ENCODE data around the gene OR1K1. TPM values are rescaled to one million over a fixed set of nuclear protein-coding genes. Genes with fewer than 3 reads are reported as not detected.
"Not testable (repeated sequence)": the region's sequence is repeated elsewhere in the genome, so short reads cannot be mapped to it uniquely, and the experiment has no call there.

Gene OR1K1
- total RNA-seq, 1 experiment from 2014 or later = not detected

DNA sequence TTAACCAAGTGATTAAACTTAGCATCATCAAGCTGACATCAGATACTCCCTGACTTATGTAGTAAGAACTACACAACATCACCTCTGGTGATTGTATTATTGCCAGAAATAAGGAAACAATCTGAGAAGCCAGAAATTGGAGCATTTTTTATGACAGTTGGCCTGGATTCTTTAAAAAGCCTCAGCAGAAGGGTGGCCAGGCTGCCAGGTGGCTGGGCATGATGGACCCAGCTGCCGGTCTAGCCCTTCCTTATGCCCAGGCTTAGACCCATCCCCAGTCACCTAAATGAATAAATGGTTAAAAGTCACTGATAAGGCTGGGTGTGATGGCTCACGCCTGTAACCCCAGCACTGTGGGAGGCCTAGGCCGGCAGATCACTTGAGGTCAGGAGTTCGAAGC lies 12.8 kb downstream of the OR1K1 start:
- DNase-seq (ENCODE audit: low read depth) = no peak

DNA sequence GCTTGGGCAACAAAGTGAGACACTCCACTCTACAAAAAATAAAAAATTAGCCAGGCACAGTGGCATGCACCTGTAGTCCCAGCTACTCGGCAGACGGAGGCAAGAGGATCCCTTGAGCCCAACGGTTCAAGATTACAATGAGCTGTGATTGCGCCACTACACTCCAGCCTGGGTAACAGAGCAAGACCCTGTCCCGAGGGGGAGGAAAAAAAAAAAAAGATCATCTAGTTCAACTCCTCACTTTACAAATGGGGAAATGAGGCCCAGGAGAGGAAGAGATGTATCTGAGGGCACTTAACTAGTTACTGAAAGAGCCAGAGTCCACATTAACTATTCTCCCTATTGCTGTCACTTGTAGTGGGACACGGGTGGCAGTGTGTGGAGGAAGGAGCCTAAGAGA lies 14.6 kb downstream of the OR1K1 start:
- DNase-seq (ENCODE audit: low read depth) = no peak

DNA sequence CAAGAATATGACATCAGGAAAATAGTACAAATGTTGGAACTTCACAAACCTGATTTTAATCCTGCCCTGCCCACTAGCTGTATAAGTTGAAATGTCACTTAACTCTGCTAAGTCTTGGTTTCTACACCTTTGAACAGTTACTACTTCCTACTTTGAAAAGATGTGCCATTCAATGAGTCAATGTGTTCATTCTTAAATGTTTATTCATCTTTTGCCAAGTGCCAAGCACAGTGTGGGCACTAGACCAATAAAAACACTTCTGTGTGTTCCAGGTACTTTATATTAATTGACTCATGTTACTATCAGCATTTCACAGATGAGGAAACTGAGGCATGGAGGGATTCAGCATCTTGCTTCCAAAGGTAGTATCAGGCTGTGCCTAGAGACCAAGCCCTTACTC lies 15.6 kb downstream of the OR1K1 start:
- no peak for DNase-seq (ENCODE audit: low read depth)

DNA sequence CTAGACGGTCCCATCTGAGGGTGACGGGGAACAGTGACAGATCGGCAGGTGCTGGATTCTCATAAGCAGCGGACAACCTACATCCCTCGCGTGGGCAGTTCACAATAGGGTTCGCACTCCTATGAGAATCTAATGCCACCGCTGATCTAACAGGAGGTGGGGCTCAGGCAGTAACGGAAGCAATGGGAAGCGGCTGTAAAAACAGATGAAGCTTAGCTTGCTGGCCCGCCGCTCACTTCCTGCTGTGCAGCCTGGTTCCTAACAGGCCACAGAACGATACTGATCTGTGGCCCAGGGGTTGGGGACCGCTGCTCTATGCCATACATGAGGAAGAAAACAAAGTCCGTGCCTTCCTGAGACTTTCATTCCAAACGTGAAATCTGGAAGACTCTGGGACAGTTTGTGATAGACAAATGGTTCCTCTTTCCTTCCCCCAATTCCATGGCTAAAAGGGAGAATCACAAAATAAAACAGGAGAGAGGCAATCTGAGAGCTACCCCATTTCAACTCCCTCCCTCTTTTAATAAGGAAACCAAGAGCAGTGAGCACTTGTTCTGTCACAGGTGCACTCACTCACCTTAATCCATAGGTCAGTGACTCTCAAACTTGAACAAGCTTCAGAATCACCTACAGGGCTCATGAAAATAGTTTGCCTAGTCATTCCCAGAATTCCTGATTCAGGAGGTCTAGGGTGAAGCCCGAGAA lies 16.4 kb downstream of the OR1K1 start:
- DNase-seq (ENCODE audit: low read depth) = no peak

GRCh38 chr9:122819326-122819725 lies 19.4 kb downstream of the OR1K1 start:
- no peak for DNase-seq (ENCODE audit: low read depth)

DNA sequence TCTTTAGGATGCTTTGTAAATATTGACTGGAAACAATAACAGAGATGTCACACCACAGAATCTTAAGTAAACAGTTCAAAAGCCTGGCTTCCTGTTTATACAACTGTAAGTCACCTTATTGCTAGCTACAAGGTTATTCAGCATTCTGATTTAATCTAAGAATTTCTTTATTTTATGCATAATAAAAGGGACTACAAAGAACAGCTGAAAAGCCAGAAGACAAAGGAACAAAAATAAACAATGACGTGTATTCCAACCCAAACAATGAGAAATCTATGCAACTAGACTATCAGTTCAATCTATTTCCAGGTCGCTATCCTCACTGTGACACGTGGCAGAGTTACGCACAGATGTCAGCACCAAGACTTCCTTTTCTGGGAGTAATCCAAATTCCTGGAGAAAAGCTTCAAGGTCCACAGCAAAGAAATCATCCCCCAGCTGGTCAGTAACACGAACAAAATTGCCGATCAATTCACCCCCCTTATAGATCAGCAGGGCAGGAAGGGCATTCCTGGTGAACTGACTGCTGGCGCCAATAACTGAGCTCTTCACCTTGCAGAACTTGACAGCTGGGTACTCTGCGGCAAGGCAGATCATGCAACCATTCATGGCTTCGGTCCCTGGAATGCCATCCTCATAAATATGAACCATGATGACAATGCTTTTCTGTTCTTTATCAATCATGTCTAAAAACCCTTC lies 20.0 kb downstream of the OR1K1 start:
- DNase-seq (ENCODE audit: low read depth) = no peak

- no peak for DNase-seq (ENCODE audit: low read depth)
Measured at GRCh38 chr9:122820490-122820845, 20.5 kb downstream of the OR1K1 start.

DNA sequence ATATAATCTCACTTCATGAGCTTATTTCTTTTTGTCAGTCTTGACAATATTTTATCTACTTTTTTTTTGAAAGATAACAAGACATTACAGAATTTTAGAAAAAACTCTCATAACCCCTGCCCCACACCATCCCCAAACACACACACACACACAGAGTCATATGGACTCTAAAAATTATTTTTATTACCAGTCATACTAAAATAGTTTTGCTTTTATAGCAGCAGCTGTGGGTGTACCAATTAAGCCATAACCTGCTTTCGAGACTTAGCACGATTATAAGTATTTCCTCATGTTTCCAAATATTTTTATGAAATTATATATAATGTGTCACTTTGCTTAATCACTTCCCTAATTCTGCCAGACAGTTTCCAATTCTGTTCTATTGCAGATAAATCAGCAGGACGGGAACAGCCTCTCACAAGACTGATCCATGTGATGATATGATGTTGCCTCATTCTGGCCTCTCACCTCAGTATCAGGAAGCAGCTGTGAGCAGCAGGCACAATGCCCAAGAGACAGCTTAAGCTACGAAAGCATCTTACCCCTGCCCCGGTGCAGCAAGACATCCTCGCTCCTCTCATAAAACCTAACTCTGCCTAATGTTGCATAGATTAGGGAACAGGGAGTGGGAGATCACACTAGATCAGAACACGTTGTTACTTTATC lies 21.5 kb downstream of the OR1K1 start:
- no peak for DNase-seq (ENCODE audit: low read depth)

GRCh38 chr9:122822056-122822455 lies 22.1 kb downstream of the OR1K1 start:
- no peak for DNase-seq (ENCODE audit: low read depth)

DNA sequence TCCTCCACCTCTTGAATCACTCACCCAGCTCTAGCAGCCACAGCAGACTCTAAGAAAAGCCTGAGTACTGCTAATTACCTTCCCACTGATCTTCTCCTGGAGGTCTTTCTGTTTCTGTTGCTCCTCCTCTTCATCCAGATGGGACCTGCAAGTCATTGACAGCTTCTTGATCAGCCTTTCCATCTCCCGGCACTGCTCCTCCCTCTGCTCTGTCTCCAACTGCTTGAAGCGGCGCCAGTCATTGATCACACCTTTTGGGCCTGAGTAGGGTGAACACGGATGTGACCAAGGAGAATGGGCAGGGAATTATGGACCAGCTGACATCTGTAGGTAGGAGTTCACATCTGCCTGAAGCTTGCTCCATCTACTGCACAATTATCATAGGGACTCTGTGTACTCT lies 23.0 kb downstream of the OR1K1 start:
- no peak for DNase-seq (ENCODE audit: low read depth)

DNA sequence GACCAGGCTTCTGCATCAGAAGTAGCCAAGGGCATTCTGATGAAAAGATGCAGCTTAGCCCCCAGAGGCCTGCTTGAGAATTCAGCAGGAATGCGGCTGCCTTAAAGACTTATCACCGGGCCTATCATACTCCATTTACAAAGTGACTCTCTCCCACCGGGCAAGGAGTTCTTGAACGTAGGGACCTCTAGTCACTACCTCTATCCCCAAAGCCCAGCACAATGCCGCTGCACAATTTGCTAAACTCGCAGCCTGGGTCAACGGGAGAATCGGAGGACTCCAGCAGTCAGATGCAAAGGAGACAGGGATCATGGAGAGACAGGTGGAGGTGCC lies 27.8 kb downstream of the OR1K1 start:
- no peak for DNase-seq (ENCODE audit: low read depth)

DNA sequence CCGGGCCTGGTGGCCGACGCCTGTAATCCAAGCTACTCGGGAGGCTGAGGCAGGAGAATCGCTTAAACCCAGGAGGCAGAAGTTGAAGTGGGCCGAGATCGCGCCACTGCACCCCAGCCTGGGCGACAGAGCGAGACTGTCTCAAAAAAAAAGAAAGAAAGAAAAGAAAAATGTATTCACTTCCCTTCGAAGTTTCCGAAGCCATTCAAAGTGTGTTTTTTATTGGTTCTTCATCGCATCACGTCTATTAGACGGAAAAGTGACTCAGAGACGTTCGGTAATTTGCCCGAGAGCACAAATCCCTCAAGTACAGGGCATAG lies 29.0 kb downstream of the OR1K1 start:
- not testable (repeated sequence) for DNase-seq (ENCODE audit: low read depth)

GRCh38 chr9:122832194-122832593 lies 32.3 kb downstream of the OR1K1 start:
- DNase-seq (ENCODE audit: low read depth) = no peak

DNA sequence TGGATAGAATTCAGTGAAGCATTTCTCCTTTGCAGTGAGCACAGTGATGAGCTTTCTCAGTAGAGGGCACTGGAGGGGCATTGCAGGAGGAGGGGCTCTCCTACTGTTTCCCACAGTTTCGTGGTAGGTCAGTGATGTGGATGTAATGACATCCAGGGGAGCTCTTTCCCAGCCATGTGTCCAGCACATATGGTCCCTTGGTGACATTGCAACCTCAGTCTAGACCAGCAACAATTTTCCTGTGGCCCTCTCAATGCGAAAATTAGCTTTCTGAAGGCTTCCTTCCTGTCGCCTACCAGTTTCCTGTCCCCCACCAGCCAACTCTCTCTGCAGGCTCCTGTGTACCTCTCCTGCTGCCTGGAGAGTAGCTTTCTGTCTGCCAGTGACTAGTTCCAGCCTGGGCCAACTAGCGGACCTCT lies 35.4 kb downstream of the OR1K1 start:
- DNase-seq (ENCODE audit: low read depth) = peak; percentile 25

DNA sequence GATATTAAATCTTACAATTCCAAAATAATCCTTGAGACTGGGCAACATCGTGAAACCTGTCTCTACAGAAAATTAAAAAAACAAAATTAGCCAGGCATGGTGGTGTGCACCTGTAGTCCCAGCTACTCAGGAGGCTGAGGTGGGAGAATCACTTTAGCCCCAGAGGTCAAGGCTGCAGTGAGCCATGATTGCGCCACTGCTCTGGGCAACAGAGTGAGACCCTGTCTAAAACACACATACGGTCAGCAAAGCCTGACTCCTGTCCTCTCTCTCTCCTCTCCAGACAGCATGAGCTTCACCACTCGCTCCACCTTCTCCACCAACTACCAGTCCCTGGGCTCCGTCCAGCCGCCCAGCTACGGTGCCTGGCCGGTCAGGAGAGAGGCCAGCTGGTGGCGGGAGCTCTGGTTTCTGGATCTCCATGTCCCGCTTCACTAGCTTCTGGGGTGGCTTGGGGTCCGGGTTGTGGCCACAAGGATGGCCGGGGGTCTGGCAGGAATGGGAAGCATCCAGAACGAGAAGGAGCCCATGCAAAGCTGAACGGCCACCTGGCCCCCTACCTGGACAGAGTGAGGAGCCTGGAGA lies 37.4 kb downstream of the OR1K1 start:
- DNase-seq (ENCODE audit: low read depth) = no peak

DNA sequence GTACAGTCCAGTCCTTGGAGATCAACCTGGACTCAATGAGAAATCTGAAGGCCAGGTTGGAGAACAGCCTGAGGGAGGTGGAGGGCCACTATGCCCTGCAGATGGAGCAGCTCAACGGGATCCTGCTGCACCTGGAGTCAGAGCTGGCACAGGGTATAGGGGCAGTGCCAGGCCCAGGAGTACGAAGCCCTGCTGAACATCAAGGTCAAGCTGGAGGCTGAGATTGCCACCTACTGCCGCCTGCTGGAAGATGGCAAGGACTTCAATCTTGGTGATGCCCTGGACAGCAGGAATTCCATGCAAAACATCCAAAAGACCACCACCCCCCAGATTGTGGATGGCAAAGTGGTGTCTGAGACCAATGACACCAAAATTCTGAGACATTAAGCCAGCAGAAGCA lies 38.5 kb downstream of the OR1K1 start:
- not testable (repeated sequence) for DNase-seq (ENCODE audit: low read depth)

GRCh38 chr9:122841501-122841900 lies 41.6 kb downstream of the OR1K1 start:
- no peak for DNase-seq (ENCODE audit: low read depth)

- no peak for DNase-seq (ENCODE audit: low read depth)
Measured at GRCh38 chr9:122844137-122844536, 44.2 kb downstream of the OR1K1 start.

DNA sequence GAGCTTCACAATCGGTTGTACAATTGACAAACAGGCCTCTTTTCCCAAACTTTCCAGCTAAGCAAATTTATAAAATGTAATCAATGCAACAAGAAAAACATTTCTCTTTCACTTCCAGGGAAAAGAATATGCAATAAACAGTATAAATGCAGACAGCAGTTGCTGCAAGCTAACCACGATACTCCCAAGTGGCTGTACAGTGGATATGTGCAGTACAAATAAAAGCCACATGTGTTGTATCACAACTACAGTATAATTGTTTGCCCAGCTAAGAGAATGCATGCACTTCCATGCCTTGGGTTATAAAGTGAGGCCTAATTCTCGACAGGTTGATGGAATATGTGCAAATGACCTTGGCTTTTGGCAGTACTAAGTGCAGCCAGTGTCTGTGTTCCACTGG lies 45.2 kb downstream of the OR1K1 start:
- no peak for DNase-seq (ENCODE audit: low read depth)

- no peak for DNase-seq (ENCODE audit: low read depth)
Measured at GRCh38 chr9:122846371-122846940, 46.5 kb downstream of the OR1K1 start.

GRCh38 chr9:122848256-122848943 lies 48.5 kb downstream of the OR1K1 start:
- no peak for DNase-seq (ENCODE audit: low read depth)

Measured in Daoy (cell line).